Superior temporal gyrus (tissue), 1 donor: ENCODE data around the gene PTPRN2.

ENCODE experiments used
- DNase-seq: peaks from one replicate; pipeline ENCODE4 v3.0.0-alpha.2; 2016; ENCODE audit errors: extremely low spot score

Gene PTPRN2

DNA sequence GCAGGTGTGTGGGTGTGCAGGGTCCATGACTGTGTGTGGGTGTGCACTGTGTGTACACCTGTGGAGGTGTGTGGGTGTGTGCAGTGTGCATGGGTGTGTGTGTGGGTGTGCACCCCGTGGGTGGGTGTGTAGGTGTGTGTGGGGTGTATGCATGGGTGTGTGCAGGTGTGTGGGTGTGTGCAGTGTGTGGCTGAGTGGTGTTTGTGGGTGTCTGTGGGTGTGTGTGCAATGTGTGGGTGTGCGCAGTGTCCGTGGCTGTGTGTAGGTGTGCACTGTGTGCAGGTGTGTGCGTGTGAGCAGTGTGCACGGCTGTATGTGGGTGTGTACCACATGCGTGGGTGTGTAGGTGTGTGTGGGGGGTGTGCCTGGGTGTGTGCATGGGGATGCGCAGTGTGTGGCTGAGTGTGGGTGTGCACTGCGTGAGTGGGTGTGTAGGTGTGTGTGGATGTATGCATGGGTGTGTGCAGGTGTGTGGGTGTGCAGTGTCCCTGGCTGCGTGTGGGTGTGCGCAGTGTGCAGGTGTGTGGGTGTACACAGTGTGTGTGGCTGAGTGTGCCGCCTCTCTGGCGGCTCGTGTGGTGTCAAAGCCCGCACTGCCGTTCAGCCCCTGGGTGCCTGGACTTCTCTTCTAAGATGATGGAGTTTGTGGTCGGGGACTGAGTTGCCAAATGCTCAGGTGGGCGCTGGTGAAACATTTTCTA lies 1042.5 kb downstream of the PTPRN2 start:
- DNase-seq = no peak

DNA sequence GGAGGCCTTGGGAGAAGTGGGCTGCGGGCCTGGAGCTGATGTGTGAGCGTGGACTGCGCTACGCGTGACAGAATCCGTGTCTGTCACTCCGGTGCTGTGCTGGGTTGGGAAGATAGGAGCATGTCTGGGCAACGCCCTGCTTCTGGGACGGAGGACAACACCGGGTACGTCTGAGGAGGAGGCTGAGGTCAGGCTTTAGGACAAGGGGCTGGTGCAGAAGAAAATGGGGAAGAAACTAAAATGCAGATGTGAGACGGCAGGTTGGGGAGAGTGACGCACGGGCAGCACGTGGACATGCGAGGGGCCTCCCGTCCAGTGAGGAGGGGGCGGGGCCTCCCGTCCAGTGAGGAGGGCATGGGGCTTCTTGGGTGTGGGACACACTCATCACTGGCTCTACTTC lies 1043.4 kb downstream of the PTPRN2 start:
- DNase-seq = no peak

DNA sequence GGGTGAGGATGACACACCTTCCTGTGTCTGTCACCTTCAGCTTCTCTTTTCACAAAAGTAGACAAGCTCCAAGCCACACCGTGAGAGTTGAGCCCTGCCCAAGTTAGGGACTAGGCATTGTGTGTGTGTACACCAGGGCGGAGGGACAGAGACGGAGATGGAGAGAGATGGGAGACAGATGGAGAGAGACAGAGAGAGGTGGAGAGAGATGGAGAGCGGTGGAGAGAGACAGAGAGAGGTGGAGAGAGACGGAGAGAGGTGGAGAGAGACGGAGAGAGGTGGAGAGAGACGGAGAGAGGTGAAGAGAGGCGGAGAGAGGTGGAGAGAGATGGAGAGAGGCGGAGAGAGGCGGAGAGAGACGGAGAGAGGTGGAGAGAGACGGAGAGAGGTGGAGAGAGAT lies 1043.8 kb downstream of the PTPRN2 start:
- no peak for DNase-seq

DNA sequence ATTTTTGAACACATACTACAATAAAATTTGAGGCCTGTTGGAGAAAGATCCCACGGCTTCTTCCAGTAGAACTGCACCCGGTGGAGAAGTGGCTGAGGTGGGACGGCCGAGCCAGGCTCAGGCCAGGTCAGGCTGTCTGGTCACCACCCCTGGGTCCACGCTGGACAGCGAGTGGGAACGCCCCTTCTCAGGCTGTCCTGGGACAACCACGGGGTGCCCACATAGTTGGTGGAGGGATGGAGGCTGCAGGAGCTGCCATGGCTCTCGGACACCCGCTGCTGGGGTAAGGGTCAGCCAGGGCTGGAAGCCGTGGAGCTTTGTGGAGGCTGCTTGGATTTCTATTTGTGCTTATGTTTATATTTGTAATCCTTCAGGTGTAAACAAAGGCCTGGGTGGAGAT lies 1044.3 kb downstream of the PTPRN2 start:
- DNase-seq = no peak

DNA sequence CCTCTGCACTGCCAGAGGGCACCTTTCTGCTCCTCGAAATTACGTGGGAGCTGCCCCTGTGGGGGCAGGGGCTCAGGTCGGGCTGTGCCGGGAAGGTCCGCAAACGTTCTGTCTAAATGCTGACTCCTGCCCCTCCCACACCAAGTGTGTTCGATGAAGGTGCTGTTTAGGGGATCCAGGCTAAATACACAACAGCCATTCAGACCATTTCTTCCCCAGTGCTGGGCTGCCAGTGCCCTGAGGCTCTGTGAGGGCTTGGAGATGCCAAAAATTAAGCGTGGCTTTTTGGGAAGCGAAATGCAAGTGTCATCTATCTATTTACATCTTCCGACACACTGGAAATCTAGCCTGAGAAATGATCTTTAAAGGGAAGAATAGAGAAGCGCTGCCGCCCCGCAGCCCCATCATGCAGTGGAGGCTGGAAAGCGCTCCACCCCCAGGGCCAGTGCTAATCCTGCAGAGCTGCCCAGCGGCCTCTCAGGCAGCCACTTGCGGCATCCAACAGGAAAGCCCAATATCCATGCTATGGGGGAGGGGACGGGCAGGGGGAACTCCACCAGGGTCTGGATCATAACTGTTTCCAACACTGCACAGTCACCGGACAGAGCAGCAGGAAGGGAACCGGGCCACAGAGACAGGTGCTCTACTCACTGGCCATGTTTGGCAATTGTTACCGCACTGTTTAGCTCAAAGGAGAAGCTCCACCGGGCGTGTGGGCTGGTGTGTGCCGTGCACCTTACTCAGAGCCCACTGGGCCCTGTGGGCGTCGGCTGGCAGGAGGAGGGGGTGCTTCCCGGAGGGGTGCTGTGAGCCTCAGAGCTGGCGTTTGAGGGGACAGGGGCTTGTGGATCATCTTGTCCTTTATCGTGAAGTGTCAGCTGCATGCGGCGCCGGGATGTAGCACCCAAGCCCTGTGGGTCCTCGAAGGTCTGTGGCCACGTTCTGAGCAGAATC lies 1045.3 kb downstream of the PTPRN2 start:
- no peak for DNase-seq

DNA sequence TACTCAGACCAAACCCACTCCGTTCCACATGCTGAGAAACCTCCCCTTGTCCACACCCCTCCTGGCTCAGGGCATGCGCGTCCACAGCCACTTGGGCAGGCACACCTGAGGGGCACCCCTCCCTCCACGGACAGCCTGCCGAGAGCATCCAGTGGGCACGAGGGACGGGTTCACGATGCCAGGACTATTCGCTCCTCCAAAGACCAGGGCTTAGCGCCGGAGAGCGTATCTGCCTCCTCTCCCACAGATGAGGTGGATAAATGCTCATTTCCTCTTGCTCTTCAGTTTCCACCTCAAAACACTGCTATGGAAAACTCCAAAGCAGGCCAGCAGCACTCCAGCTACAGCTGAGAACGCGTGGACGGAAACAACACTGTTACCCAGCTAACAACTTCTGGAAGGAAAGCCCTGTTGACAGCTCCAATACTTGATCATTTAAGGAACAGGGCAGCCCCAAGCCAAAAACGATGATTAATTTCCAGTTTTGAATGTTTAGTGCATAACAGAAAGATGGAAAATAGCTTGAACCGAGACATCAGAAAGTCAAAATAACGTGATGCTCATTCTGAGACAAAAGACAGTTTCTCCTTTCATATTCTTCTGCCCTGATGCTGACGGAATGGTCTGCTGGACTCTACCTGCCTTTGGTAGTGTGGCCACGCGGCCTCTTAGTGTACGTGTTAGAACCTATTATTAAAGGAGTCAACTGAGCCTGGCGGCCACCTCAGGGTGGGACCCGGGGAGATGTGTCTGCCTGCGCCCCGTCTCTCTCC lies 1046.1 kb downstream of the PTPRN2 start:
- no peak for DNase-seq

DNA sequence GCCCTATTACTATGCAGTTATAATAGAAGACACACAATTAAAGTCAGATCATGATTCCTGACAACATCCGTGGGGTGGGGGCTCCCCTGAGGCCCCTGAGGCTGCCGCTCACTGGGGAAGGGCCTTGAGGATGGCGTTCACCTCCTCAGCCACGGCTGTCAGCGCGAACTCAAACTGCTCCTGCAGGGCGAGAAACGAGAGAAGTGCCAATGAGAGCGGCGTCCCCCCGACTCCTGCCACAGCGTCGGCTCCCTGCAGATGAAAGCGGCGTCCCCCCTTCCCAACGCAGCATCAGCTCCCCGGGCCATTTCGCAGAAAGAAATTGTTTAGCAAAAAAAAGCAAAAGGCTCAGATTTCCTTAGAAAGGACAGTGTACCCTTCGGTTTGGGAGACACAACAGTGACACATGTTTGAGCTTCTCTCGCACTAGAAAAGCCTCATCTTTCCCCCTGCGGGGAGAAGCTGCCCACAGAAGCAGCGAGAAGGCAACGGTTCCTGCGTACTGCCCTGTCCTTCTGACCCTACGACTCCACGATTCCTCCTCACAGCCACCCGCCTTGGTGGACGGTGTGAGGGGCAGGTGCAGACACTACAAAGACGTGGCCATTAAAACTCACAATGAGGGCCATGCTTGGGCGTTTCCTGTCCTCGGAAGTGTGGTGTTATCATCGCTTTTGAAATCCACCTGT lies 1046.9 kb downstream of the PTPRN2 start:
- DNase-seq = no peak

DNA sequence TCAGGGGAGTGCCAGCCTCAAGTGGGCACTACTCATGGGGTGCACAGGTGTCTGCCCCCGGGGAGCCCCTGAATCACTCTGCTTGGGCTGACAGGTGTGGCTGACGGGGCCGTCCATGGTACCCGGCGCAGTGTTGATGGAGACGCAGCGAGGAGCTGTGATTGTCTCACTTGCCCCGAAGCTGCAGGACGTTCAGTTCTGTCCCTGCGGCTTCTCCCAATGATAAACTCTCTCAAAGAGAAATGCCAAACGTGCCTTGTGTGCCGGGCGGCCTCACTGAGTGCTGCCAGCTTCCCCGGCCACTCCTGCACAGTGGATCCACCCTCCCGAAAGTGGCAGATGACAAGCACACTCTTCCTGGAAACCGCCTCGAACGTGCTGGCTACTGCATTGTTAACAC lies 1047.6 kb downstream of the PTPRN2 start:
- no peak for DNase-seq

DNA sequence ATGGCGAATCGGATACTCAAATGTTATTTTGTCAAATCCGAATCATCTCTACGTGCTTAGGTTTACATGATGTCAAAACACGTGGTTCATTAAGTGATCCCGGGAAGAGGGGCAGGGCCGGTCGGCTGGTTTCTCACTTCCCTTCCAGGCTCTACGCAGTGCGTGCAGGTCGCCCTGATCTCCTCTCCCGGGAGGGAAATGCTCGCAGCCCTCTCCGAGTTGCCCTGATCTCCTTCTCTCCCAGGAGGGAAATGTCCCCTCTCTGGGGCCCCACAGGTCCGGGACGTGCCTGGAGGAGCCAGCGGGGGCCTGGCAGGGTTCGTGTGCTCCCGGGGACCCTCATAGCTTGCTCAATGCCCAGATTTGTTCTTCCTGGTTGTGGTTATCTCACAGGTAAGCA lies 1048.1 kb downstream of the PTPRN2 start:
- DNase-seq = no peak

DNA sequence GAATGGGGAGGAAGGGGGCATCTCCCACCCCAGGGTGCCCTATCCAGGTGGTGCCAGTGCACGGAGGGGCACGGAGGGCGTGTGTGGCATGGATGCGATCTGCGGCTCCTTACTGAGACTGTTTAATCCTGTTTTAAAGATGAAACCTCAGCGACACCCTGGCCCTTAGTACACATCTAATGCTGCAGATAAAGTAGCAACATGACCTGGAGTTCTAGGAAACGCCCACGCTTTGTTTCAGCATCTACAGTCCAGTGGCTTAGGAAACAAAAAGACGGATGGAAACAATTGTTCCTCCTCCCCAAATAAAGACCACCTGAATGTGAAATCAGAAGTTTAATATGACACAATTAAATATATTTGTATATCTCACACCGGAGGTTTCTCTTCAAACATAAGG lies 1048.9 kb downstream of the PTPRN2 start:
- no peak for DNase-seq

DNA sequence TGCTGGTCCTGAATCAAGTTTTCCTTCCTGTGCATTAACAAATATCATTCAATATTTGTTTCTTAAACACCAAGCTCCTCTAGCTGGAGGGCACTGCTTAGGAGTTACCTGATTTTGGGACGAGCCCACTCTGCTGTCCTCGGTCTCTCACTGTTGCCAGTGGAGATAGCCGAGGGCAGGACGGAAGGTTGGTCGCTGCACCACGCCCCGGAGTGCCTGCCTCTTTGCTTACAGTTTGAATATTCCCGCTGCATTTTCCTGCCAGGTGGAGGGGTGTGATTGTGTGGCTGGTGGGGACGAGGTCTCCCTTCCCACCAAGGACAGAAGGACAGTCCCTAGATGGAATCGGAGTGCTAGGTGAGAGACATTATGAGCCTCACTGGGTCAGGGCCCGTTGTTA lies 1049.3 kb downstream of the PTPRN2 start:
- no peak for DNase-seq

DNA sequence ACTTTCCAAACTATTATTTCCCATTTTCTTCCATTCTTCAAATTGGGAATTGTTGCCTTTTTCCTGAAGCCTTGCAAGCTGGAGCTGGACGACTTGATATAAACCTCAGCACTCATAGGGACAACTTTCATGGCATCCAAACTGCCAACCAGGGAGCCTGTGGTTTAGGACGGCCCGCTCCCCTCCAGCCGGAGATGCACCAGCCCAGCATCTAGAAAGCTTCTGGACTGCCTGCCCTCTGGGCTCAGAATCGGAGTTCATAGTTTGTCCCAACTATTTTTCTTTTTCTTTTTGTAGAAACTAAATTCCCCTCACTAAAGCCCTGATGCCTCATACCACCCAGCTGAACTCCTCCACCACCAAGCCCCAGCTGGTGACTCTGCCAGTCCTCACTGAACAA lies 1050.6 kb downstream of the PTPRN2 start:
- DNase-seq = no peak

DNA sequence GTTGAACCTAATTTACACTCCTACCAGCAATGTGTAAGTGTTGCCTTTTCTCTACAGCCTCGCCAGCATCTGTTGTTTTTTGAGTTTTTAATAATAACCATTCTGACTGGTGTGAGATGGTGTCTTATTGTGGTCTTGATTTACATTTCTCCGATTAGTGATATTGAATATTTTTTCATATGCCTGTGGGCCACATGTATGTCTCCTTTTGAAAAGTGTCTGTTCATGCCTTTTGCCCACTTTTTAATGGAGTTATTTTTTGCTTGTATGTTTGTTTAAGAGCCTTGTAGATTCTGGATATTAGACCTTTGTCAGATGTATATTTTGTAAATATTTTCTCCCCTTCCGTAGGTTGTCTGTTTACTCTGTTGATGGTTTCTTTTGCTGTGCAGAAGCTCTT lies 1055.6 kb downstream of the PTPRN2 start:
- DNase-seq = no peak

DNA sequence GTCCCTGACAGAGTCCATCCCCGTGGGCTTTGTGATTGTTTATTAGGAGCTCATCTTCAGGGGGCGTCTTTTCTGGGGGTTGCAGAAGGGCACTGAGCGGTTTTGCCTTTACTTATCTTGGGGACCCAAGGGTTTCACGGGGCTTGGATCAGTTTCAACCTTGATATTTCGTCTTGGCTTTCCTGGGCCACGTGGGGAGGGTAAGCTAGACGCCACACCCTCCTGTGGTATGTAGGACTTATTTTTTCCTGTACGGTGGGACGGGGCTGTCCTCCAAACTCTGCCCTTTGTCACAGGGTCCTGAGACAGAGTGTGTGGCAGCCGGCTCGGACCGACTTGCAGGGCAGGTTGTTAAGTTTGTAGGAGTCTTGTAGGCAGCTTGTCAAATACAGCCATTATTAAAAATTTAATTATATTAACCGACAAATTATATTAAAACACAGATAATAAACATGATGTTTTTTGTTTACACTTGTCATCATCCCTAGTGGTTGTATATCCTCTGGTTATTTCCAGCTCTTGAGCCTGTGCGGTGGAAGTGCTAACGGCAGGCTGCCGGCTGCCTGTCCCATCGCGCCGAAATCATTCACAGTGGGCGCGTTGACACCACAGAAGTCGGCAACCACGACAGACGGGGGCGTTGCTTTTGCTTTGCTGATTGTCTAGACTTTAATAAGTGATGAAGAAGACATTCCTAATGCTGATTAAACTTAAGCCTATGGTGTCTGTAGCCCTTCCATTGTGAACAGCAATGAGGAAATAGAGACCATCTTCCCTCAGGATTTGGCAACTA lies 1057.7 kb downstream of the PTPRN2 start:
- DNase-seq = no peak

DNA sequence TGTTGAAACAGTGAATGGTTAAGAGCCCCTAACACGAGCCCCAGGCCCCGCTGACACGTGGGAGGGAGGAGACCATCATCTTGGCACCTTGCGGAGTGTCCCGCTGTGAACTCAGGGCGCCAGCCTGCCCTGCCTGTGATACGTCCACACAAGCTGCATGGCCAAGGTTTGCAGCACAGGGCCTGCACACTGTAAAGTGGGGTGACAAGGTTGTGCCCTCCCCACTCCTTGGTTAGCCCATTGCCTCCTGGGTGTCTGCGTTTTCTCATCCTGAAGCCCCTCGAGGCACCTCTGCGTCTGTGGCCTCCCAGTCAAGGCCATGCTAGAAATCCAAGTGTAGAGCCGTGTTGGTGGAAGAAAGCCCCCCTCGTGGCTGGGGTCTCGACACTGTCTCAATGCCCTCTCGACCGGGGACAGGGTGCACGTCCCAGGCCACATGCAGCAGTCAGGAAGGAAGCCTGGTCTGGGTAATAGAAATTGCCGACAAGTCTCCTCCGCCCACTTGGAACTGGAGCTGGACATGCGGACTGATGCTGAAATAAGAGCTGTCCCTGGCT lies 1058.8 kb downstream of the PTPRN2 start:
- no peak for DNase-seq

DNA sequence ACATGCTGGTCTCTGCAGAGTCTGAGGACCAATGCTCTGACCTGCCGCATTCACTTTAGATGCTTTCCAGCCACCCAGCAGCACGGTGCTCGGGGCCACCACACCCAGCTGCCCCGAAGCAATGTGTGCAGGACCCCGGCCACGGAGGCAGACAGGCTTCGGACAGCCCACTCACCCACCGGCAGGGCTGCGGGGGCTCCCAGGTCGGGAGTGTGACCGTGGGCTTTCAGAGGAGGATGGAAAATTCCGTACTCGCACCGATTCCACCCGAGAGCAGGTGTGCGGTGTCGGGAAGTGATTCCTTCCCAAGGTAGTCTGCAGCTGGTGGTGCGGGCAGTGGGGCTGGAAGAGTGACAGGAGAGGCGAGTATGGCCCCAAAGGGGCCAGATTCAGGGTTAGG lies 1059.9 kb downstream of the PTPRN2 start:
- DNase-seq = no peak

DNA sequence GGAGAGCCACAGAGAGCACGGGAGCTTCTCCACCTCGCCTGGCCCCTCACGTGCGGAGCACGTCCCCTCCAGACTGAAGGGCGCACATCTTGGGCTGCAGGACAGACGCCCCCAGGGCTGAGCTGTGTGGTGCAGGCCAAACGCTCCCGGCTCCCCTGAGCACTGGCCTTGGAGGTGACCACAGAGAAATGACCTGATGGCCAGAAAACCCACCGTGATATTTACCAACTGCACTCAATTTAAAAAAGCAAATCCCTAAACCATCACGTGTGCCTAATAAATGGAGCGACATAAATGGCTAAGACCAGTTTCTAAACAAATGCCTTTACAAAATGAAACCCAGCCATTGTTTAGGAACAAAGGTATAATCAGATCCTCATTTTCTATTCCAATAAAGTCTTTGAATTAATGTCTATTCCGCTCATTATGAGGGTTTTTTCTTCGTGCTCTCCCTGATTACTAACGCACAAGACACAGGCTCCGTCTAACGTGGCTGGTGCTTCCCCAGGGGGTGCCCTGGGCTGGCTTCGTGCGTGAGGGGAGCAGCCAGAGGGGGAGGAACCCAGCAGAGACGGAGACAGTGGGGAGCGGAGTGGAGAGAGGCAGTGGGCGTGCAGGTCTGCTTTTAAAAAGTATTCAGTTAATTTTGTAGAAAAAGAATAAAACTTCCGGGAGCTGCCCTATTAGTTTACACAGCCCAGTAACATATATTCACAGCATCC lies 1060.5 kb downstream of the PTPRN2 start:
- DNase-seq = no peak

DNA sequence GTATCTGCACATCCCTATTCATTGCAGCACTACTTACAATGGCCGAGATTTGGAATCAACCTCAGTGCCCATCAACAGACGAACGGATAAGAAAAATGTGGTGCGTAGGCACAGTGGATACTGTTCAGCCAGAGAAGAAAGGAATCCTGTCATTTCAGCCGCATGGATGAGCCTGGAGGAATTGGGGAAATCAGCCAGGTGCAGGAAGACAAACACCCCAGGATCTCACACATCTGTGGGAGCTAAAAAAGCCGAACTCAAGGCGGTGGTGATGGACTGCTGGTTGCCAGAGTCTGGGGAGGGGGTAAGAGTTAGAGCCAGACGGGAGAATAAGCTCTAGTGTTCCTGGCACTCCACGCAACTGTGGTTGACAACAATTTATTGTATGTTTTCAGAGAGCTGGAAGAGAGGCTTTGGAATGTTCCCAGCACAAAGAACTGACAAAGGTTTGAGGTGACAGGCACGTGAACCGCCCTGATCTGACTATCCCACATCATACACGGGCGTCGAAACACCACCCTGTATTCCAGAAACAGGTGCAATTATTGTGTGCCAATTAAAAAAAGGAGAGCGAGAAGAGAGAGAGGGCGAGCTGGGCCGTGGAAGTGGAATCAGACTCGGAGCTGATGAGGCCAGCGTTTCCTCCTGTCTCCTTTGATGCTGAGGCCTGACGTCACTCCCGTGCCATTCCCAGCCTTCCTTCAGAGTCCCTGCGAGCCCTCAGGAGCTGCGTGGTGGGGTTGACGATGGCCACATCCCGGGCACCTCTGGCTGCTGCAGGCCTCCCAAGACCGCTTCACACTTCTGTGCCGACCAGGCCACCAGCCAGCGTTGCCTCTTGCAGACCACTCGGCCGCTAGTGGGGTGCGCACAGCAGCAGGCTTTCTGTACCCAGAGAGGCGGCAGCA lies 1061.4 kb downstream of the PTPRN2 start:
- no peak for DNase-seq

DNA sequence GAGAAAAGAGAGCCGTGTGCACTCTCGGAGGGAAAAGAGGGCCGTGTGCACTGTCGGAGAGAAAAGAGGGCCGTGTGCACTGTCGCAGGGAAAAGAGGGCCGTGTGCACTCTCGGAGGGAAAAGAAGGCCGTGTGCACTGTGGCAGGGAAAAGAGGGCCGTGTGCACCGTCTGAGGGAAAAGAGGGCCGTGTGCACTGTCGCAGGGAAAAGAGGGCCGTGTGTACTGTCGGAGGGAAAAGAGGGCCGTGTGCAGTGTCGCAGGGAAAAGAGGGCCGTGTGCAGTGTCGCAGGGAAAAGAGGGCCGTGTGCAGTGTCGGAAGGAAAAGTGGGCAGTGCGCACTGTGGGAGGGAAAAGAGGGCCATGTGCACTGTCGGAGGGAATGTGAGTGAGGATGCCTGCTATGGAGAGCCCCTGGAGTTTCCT lies 1062.1 kb downstream of the PTPRN2 start:
- DNase-seq = no peak
